ELF-1 (cell line): ENCODE data around the gene TRIM47.

Source experiments
- DNase-seq: peaks from one replicate; pipeline ENCODE4 v3.0.0-alpha.2; 2016; ENCODE audit warnings: low read depth, low spot score

The TRIM47 gene

GRCh38 chr17:75908201-75908600 is 29.8 kb upstream of the TRIM47 start:
- DNase-seq = peak; percentile 73

- no peak for DNase-seq
Measured at GRCh38 chr17:75906143-75906884, 27.9 kb upstream of the TRIM47 start.

- DNase-seq = peak; percentile 99
Measured at GRCh38 chr17:75904749-75905521, 26.6 kb upstream of the TRIM47 start, which contains the start of gene MRPL38. Gene MRPL38, minus strand, starts transcription at chr17:75904884. Its CDS starts 9 bp downstream, at chr17:75904875.

DNA sequence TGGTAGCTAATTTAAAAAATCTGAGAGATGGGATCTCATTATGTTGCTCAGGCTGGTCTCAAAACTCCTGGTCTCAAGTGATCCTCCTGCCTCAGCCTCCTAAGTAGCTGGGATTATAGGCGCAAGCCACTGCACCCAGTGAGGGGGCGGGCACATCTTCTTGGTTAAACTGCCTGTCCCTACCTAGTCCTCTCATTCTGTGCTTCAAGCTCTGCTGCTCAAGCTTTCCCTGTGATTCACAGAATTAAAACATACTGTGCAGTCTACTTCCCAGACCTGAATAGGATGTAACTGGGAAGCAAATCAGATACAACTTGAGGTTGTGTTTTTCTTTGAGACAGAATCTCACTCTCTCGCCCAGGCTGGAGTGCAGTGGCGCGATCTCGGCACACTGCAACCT is 24.0 kb upstream of the TRIM47 start:
- no peak for DNase-seq

DNA sequence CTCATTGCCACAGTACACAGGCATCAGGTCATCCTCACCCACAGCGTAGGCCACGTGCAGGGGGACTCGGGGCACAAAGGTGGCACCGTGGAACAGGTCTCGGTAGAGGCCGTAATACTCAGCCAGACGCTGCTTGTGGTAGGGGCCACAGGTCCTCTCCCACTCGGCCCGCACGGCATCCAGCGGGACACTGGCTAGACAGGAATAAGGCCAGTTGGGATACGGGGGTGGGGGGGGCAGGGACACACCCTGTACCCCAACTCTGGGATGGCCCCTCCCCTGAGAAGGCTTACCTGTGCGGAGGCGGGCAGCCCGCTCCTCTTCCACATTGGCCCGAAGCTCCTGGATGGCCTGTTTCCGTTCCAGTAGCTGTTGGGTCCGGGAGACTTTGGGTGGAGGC is 23.3 kb upstream of the TRIM47 start:
- DNase-seq = no peak

GRCh38 chr17:75900691-75901533 is 22.5 kb upstream of the TRIM47 start:
- DNase-seq = no peak

DNA sequence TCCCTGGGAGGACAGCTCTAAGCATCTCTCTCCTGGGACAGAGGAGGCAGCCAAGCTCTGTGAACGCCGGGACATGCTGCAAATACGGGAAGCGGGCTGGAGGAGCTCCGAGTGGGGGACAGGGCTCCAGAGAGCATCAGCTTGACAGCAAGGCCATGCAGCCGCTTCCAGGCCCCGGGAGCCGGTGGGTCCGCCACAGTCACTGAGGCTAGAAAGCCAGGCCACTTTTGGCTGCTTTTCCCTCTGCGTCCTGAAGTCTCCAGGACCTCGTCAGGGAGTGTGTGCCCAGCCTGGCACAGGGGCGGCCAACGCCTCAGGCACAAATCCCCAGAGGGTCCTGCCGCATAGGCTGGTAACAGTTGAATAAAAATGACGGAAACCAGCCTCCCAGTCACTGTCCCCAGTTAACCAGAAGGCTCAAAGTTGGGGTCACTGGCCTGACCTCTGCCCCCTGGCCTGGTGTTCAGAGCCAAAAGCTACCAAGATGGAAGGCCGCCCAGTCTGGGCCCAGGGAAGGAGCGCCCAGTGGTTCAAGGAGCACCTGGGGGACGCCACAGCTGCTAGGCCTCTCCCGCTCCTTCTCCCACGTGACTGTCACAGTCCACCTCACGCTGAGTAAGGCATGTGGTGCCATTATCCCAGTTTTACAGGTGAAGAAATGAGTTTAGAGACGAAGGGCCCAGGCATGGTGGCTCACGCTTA is 21.5 kb upstream of the TRIM47 start:
- DNase-seq = no peak

GRCh38 chr17:75899353-75899752 is 21.0 kb upstream of the TRIM47 start:
- no peak for DNase-seq

GRCh38 chr17:75898791-75899190 is 20.4 kb upstream of the TRIM47 start:
- no peak for DNase-seq

GRCh38 chr17:75898065-75898464 is 19.7 kb upstream of the TRIM47 start:
- no peak for DNase-seq

DNA sequence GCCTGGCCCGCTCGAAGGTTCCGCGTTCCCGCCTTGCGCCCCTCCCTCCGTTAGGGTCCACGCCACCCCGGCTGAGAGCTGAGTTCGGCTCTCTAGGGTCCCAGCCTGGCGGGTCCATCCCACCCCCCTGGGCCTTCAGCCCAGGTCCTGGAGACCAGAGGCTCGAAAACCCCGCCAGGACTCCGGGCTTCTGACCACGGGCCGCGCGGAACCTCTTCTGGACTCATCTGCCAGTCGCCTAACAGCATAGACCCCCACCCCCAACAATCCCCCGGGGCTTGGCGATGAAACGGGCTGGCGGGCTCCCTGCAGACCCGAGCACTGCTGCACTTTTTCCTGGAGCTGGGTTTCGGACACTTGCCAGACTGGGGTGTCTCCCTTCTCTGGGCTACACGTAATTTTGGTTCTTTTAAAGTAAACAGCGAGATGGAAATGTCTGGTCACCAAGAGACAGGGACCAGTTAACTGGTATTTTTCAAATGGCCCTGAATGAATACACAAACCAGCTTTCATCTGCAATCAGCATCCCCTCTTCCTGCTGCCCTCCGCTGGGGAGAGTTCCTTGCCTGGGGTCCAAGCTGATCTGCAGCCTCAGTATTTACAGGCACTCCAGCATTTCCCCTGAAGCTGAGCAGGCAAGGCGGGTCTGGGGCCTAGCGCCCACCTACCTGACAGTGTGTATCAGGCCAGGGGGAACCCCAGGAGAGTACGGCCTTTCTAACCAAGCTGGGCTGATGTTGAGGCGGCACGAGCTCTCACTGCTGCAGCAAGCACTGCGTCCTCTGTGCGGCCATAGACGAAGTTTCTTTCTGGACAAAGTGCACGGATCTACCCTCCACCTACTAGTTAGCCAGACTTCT is 19.0 kb upstream of the TRIM47 start:
- DNase-seq = peak; percentile 61

GRCh38 chr17:75896415-75897159 is 18.2 kb upstream of the TRIM47 start, which contains the start of gene TRIM65:
Gene TRIM65, minus strand, starts transcription at chr17:75896951. Its CDS starts 14 bp downstream, at chr17:75896937.
- peak; percentile 77 for DNase-seq

DNA sequence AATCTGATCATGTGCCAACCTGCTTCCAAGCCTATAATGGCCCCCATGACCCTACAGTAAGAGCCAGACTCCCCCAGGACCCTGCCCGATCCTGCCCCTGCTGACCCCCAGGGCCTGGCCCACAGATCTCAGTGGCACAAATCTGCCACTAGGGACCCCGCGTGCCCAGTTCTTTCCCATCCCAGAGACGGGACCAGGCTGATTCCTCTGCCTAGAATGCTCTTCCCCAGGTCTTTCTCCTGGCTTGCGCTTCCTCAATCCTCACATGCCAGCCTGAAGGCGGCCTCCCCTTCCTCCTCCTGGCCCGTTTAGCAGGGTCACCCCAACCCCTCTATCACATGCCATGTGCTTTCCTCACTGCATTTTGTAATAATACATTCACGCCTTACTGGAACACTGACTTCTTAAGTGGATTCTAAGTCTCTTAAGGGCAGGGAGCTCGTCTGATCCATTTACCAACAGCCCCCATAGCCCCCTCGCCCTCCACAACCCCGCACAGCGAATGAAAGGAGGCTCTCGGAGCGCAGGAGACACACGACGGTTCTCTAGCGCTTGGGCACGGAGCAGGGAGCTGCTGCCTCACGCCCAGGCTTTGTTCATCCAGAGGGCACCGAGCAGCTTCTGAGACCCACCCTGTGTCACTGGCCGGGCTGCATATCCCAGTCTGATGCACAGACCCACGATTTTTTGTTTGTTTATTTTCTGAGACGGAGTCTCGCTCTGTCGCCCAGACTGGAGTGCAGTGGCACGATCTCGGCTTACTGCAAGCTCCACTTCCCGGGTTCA is 17.2 kb upstream of the TRIM47 start:
- peak; percentile 66 for DNase-seq

GRCh38 chr17:75894049-75894733 is 15.8 kb upstream of the TRIM47 start:
- DNase-seq = peak; percentile 64

GRCh38 chr17:75893305-75894048 is 15.1 kb upstream of the TRIM47 start:
- no peak for DNase-seq

- DNase-seq = no peak
Measured at GRCh38 chr17:75892556-75893224, 14.3 kb upstream of the TRIM47 start.
